ENCODE measurements around the gene NABP2. TPM values are rescaled to one million over a fixed set of nuclear protein-coding genes. Genes with fewer than 3 reads are reported as not detected.

NABP2 gene
- total RNA-seq, 4 donors from 2014 or later = 12.6 to 25.3 (median 19.1) TPM

- TF ChIP-seq, protein P1, sequence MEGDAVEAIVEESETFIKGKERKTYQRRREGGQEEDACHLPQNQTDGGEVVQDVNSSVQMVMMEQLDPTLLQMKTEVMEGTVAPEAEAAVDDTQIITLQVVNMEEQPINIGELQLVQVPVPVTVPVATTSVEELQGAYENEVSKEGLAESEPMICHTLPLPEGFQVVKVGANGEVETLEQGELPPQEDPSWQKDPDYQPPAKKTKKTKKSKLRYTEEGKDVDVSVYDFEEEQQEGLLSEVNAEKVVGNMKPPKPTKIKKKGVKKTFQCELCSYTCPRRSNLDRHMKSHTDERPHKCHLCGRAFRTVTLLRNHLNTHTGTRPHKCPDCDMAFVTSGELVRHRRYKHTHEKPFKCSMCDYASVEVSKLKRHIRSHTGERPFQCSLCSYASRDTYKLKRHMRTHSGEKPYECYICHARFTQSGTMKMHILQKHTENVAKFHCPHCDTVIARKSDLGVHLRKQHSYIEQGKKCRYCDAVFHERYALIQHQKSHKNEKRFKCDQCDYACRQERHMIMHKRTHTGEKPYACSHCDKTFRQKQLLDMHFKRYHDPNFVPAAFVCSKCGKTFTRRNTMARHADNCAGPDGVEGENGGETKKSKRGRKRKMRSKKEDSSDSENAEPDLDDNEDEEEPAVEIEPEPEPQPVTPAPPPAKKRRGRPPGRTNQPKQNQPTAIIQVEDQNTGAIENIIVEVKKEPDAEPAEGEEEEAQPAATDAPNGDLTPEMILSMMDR (IDR thresholded peaks at IDR 0.05; ENCODE audit: low read depth) = no peak
Observed at GRCh38 chr12:56258068-56258819, 34.1 kb downstream of the NABP2 start, which contains the start of gene ANKRD52. Gene ANKRD52 (minus strand): TSS chr12:56258384. CDS start chr12:56258269, 115 bp downstream.

DNA sequence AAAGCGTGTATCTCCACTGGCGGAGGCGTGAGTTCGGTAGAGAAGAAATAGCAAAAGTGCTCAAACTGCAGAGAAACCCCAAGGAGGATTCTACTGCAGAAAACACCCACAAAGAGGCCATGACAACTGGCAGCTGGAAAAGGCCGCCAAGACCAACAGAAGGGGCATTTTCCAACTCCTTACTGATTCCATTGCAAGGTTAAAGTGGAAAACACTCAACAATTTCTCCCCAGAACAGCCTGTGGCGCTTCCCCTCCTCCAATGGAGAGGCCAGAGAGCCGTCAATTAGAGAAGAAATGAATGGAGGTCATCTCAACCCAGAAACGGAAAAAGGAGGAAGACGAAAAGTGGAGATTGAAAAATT lies 34.7 kb downstream of the NABP2 start:
- TF ChIP-seq, protein P1 (IDR thresholded peaks at IDR 0.05; ENCODE audit: low read depth) = no peak

DNA sequence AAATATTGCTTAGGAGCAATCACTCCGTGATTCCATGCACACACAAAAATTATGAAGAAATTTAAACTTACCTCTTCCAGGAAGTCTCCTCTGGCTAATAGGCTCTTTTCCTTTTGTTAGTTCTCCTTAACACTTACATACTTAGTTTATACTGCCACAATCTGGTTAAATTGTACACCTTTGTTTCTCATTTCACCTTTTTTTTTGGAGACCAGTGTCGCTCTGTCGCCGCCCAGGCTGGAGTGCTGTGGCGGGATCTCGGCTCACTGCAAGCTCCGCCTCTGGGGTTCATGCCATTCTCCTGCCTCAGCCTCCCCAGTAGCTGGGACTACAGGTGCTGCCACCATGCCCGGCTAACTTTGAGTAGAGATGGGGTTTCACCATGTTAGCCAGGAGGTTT lies 36.2 kb downstream of the NABP2 start:
- TF ChIP-seq, protein P1 (IDR thresholded peaks at IDR 0.05; ENCODE audit: low read depth) = no peak

DNA sequence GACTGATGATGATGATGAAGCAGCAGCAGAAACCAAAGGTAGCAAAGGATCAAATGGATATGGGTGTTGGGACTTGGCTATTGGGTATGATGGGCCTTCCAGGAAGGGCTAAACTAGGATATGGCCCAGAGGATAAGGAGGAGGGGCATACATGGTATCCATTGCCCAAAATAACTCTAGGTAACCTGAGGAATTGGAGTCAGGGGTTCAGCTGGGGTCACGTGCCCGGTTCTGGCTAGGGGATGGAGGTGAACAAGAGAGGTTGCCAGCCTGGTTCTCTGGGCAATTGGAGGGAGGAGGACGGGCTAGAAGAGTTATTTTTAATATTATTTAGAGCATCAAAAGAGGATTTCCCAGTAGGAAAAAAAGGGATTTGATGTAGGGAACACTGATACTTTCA lies 36.8 kb downstream of the NABP2 start:
- TF ChIP-seq, protein P1 (IDR thresholded peaks at IDR 0.05; ENCODE audit: low read depth) = no peak

DNA sequence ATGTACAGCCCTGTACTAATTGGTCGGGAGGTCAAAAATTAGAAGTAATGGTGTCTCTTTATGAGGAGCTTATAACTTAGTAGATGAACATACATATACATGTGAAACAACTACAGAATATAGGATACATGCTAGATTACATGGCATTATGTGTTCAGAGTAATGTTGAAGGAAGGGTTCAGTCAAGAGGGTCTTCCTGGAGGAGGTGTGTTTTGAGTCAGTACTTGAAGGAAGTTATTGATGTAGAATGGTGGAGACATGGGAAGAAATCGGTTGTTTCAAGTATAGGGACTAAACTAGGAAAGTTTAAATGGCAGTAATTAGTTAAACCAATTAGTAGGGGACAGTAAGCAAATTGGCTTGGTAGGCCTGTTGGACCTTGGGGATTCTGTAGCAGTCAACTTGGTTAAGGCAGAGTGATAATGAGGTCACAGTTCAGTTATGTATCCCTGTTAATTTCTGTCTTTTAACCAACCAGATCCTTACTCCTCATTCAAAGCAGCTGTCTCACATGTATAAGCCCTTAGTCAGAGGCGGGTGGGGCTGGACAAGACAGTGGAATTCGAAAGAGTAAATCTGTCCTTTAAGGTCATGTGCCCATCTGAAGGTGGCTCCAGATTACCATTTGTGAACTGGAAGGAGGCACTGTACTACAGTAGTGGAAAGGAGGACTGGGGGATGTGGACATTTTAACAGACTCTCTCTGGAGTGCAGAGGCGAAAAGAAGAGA lies 37.5 kb downstream of the NABP2 start:
- TF ChIP-seq, protein P1 (IDR thresholded peaks at IDR 0.05; ENCODE audit: low read depth) = no peak

DNA sequence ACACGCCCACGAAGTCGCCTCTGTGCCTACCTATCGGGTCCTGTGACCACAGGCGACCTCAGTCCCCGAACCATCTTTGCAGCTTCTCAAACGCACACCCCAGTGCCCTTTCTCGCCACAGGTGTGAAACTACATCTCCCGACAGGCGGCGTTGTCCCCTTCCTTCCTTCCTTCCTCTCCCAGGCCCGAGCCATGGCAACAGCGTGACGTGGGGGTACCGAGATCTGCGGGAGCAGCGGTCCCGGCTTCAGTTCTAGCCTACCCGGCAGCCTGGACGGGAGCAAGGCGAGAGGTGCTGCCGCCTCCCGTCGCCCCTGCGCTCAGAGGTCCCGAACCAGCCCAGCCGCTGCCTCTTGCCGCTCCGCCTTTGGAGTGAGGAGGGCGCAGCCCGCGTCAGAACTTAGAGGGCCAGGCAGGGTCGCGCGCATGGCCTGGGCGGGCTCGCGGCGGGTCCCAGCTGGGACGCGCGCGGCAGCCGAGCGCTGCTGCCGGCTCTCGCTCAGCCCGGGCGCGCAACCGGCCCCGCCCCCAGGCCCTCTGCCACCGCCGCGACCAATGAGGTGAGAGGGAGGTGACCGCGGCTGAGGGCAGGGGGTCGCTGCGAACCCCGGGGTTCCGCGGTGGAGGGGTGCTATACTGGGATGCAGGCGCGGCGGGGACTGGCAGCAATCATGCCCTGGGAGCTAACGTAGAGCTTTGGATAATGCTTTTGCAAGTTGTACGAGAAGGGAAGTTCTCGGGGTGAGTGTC lies 42.7 kb downstream of the NABP2 start, which contains the start of gene COQ10A:
Gene COQ10A, plus strand, starts transcription at position 250 of the 750 bp plus-strand sequence. Its CDS starts 177 bp downstream, at position 427.
- TF ChIP-seq, protein P1 (IDR thresholded peaks at IDR 0.05; ENCODE audit: low read depth) = no peak

Data from subcutaneous adipose tissue (tissue), 4 donors.